BE2C (cell line): Measurements from ENCODE around the gene HASPIN.
A peak's percentile ranks its signal among the peaks of the same experiment; 100 is the strongest.

Source experiments
- DNase-seq: peaks from one replicate; pipeline ENCODE4 v3.0.0-alpha.2; 2020
- H3K27me3 ChIP-seq: fragments of 250-450 bp; sonication (Bioruptor Pico); 2 replicates; pipeline ENCODE4 v1.5.1; 2020; ENCODE audit warnings: mild to moderate bottlenecking
- H3K36me3 ChIP-seq: fragments of 250-450 bp; sonication (Bioruptor Pico); 2 replicates; pipeline ENCODE4 v1.5.1; 2020; ENCODE audit warnings: mild to moderate bottlenecking
- H3K4me1 ChIP-seq: fragments of 250-450 bp; sonication (Bioruptor Pico); 2 replicates; pipeline ENCODE4 v1.5.1; 2020
- H3K4me3 ChIP-seq: 2 replicates; pipeline ENCODE4 v1.5.1; 2011; ENCODE audit warnings: low read depth, low read length
- H3K9me3 ChIP-seq: fragments of 250-450 bp; sonication (Bioruptor Pico); 2 replicates; pipeline ENCODE4 v1.5.1; 2020
- TF ChIP-seq, protein P1 (sequence below): IDR thresholded peaks from 2 replicates; pipeline ENCODE4 v1.5.1; 2012; ENCODE audit warnings: mild to moderate bottlenecking, low read depth, low read length

Gene HASPIN

DNA sequence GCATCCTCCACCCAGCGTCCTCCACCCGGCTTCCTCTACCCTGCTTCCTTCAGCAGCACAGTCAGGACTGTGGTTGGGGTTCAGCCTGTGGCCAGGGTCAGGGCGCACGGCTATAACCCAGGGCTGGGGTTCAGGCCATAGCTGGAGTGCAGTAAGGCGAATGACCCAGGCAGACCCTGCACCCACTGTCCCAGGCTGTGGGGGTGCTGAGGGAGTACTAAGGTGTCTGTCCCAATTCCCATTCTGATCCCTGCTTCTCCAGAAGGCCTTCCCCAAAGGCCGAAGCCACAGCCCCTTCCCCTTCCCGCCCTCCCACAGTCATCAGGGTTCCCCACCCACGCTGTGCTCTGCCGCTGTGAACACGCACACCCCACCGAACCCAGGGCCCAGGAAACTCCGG is 42.6 kb upstream of the HASPIN start:
- Histone ChIP-seq H3K4me1 (no peaks in the 10 kb centered on the region), H3K9me3 (no peaks in the 10 kb centered on the region), H3K27me3 (no peaks in the 10 kb centered on the region), H3K36me3 (no peaks in the 10 kb centered on the region), H3K4me3 (no peak overlapping the region)
- no peak for DNase-seq
- TF ChIP-seq, protein P1, sequence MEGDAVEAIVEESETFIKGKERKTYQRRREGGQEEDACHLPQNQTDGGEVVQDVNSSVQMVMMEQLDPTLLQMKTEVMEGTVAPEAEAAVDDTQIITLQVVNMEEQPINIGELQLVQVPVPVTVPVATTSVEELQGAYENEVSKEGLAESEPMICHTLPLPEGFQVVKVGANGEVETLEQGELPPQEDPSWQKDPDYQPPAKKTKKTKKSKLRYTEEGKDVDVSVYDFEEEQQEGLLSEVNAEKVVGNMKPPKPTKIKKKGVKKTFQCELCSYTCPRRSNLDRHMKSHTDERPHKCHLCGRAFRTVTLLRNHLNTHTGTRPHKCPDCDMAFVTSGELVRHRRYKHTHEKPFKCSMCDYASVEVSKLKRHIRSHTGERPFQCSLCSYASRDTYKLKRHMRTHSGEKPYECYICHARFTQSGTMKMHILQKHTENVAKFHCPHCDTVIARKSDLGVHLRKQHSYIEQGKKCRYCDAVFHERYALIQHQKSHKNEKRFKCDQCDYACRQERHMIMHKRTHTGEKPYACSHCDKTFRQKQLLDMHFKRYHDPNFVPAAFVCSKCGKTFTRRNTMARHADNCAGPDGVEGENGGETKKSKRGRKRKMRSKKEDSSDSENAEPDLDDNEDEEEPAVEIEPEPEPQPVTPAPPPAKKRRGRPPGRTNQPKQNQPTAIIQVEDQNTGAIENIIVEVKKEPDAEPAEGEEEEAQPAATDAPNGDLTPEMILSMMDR: no peak

DNA sequence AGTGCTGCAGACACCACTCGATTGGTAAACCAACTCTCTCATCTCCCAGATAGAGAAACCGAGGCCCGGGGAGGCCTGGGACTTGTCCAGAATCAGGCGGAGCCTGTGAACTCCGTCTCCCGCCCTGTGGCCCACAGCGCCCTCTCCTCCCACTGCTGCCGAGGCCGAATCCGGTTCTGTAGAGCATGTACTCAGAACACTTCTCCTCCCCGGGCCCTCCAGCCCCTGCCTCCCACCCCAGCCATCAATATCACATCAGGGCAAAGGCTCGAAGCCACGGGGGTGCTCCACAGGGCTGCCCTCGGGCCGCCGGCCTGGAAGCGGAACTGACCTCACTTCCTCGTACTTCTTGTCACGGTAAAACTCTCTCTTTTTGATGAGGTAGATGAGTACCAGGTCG is 42.1 kb upstream of the HASPIN start:
- Histone ChIP-seq H3K4me3 (no peak overlapping the region), H3K9me3 (no peaks in the 10 kb centered on the region), H3K27me3 (no peaks in the 10 kb centered on the region), H3K36me3 (no peaks in the 10 kb centered on the region), H3K4me1 (no peaks in the 10 kb centered on the region)
- no peak for DNase-seq
- TF ChIP-seq, protein P1: no peak

DNA sequence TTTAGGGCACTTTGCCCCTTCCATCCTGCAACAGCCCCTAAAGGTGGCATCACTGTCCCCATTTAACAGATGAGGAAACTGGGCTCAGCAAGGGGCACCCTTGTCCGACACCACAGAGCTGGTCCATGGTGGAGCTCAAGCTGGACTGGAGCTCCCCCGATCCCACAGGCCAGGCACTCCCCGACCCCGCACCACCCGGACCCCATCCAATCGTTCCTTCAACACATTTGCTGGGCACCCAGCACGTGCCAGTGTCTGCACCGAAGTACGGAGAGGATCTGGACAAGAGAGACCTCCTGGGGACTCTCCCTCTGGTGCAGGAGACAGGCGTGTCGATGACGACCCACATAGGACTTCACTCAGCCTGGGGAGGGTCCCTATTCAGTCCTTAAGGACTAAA is 41.7 kb upstream of the HASPIN start:
- no peaks in the 10 kb centered on the region for H3K36me3 ChIP-seq
- H3K27me3 ChIP-seq: no peaks in the 10 kb centered on the region
- no peaks in the 10 kb centered on the region for H3K9me3 ChIP-seq
- TF ChIP-seq, protein P1: no peak
- H3K4me1 ChIP-seq: no peaks in the 10 kb centered on the region
- no peak overlapping the region for H3K4me3 ChIP-seq
- DNase-seq: no peak

DNA sequence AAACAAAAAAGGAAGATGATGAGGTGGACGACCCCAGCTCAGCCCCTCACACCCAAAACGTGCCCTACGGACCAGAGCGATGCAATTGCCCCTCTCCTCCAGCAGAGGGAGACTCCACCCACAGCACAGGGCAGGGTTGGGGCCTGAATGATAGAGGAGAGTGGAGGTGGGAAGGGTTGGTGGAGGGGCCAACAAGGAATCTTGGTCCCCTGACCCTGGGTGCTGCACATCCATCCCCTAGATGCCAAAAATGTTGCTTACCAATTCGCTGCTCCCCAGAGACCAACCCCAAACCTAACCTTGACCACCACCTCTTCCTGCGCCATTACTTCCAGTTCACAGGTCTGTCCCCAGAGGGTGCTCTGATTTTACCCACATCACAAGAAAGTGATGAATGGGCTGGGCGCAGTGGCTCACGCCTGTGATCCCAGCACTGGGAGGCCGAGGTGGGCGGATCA is 40.6 kb upstream of the HASPIN start:
- TF ChIP-seq, protein P1: peak; percentile 82
- Histone ChIP-seq H3K36me3 (no peaks in the 10 kb centered on the region), H3K4me3 (no peak overlapping the region), H3K4me1 (no peaks in the 10 kb centered on the region), H3K27me3 (no peaks in the 10 kb centered on the region), H3K9me3 (no peaks in the 10 kb centered on the region)
- DNase-seq: peak; percentile 39

DNA sequence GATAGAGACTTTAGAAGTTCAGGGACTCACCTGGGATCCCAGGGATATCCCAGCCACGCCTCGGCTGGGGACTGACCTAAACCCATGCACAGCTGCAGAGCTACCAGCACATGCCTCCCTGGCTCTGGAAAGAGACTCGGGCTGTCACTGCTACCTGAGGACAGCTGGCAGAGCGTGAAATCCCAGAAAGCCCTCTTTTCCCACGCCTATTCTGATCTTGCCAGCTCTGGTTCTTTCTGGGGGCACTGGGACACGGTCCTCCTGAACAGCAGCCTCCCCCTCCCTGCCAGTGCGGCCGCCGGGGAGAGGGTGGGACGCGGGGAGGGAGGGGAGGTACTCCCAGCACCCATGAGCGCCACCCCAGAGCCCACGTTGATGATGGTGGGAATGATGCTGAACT is 38.5 kb upstream of the HASPIN start:
- H3K9me3 ChIP-seq: no peaks in the 10 kb centered on the region
- no peak for DNase-seq
- H3K4me3 ChIP-seq: no peak overlapping the region
- H3K27me3 ChIP-seq: no peaks in the 10 kb centered on the region
- no peaks in the 10 kb centered on the region for H3K4me1 ChIP-seq
- H3K36me3 ChIP-seq: peaks cover 6% of the 10 kb centered on the region; the same call in 1 of the 2 replicates
- TF ChIP-seq, protein P1: no peak

DNA sequence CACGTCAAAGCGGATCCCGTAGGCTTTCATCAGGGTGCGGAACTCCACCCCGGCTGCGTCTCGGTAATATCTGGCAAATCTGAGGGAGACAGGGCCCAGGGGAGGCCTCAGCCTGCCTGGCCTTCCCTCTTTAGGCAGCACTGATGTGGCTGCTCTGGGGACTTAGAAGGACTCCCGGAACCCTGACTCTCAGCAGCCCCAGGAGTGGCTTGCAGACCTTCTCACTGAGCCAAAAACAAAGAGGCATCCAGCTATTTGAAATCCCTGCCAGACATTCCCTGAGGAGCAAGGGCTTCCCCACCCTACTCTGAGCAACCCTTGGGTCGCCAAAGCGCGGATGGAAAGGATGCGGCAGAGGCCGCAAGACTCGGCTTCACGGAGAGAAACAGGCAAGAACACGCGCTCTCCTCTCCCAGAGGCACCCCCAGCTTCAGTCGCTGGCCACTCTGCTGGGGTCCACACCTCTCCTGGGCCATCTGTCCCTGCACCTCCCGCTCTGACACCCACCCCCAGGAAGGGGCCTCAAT is 35.6 kb upstream of the HASPIN start:
- Histone ChIP-seq H3K9me3 (no peaks in the 10 kb centered on the region), H3K4me1 (no peaks in the 10 kb centered on the region), H3K27me3 (no peaks in the 10 kb centered on the region), H3K36me3 (peaks cover 6% of the 10 kb centered on the region; the same call in 1 of the 2 replicates), H3K4me3 (no peak overlapping the region)
- TF ChIP-seq, protein P1: no peak
- no peak for DNase-seq
